B cell (primary cell): ENCODE data around the gene ELP2. TPM values are rescaled to one million over a fixed set of nuclear protein-coding genes. Genes with fewer than 3 reads are reported as not detected.

Experiments
- ATAC-seq: fragments of 200-7000 bp; cut with Tn5 transposase; one replicate; pipeline ENCODE4 v1.10.0; 2021; ENCODE audit warnings: low read depth, mild to moderate bottlenecking, moderate number of reproducible peaks, moderate library complexity
- CTCF ChIA-PET: fragments of 350-600 bp; sonication (Branson Sonifier 250); formaldehyde crosslinking; loops from one replicate; lab custom pipeline; 2021; ENCODE audit warnings: antibody characterized with exemption, inconsistent platforms; lab: Charles Lee
- POLR2A ChIA-PET: fragments of 350-600 bp; sonication (Branson Sonifier 250); formaldehyde crosslinking; loops from one replicate; lab custom pipeline; 2021; ENCODE audit warnings: antibody characterized with exemption; lab: Charles Lee
- DNase-seq: peaks from one replicate; pipeline ENCODE4 v3.0.0; 2013
- H2AFZ ChIP-seq: 2 replicates; pipeline ENCODE4 v1.6.1; 2012; ENCODE audit warnings: mild to moderate bottlenecking, low read depth, low read length; ENCODE audit not compliant: insufficient read depth, poor library complexity, severe bottlenecking
- H3K27ac ChIP-seq, 2 donors: 1 replicate in 1 of 2; 2 replicates in 1 of 2; pipeline ENCODE4 v1.5.1; 2012 to 2013; ENCODE audit warnings: low read length in 2 of 2, mild to moderate bottlenecking in 2 of 2, moderate library complexity in 1 of 2
- H3K27me3 ChIP-seq, 4 experiments: fragments of 200-600 bp in 1 of 4; sonication (generic) in 1 of 4; replicated peaks in 1 of 4; 1 replicate in 2 of 4; 2 replicates in 2 of 4; pipeline versions ENCODE4 v1.6.1 to v1.7.0; 2013 to 2016; ENCODE audit warnings: low read length in 3 of 4, mild to moderate bottlenecking in 2 of 4, mixed read lengths in 1 of 4, moderate library complexity in 1 of 4; ENCODE audit not compliant: insufficient read depth in 4 of 4, control insufficient read depth in 3 of 4; ENCODE audit errors: control extremely low read depth in 1 of 4
- H3K36me3 ChIP-seq, 2 experiments: replicated peaks in 1 of 2; 1 replicate in 1 of 2; 2 replicates in 1 of 2; pipeline versions ENCODE4 v1.6.1 to v1.7.1; 2013; ENCODE audit warnings: low read length in 1 of 2; ENCODE audit not compliant: insufficient read depth in 2 of 2, control insufficient read depth in 1 of 2; ENCODE audit errors: control extremely low read depth in 1 of 2, extremely low read depth in 1 of 2
- H3K4me1 ChIP-seq, 2 donors: fragments of 200-600 bp in 1 of 2; sonication (generic) in 1 of 2; 1 replicate in 1 of 2; 2 replicates in 1 of 2; pipeline versions ENCODE4 v1.5.1 to v1.6.1; 2013 to 2017; ENCODE audit warnings: low read length in 2 of 2; ENCODE audit not compliant: control insufficient read depth in 2 of 2, insufficient read depth in 2 of 2
- H3K4me2 ChIP-seq: replicated peaks from 2 replicates; pipeline ENCODE3; 2012; ENCODE audit warnings: mild to moderate bottlenecking, low read depth, low read length; ENCODE audit not compliant: poor library complexity, severe bottlenecking
- H3K4me3 ChIP-seq, 5 experiments: fragments of 200-600 bp in 1 of 5; sonication (generic) in 1 of 5; 1 replicate in 3 of 5; 2 replicates in 2 of 5; pipeline versions ENCODE4 v1.5.1 to v1.7.0; 2011 to 2016; ENCODE audit warnings: low read length in 4 of 5, mild to moderate bottlenecking in 4 of 5, low read depth in 2 of 5, control low read depth in 1 of 5, moderate library complexity in 1 of 5; ENCODE audit not compliant: insufficient read depth in 1 of 5; ENCODE audit errors: control extremely low read depth in 1 of 5, extremely low read depth in 1 of 5
- H3K79me2 ChIP-seq: fragments of 200-600 bp; sonication (generic); one replicate; pipeline ENCODE4 v1.6.0; 2016; ENCODE audit warnings: low read length; ENCODE audit not compliant: control insufficient read depth, insufficient read depth
- H3K9ac ChIP-seq: fragments of 200-600 bp; sonication (generic); 2 replicates; pipeline ENCODE4 v1.6.1; 2017; ENCODE audit warnings: mild to moderate bottlenecking, low read length, moderate library complexity
- H3K9me3 ChIP-seq, 3 donors: one replicate each; pipeline versions ENCODE4 v1.6.1 to v1.7.1; 2013; ENCODE audit warnings: low read length in 2 of 3; ENCODE audit not compliant: control insufficient read depth in 2 of 3, insufficient read depth in 1 of 3; ENCODE audit errors: control extremely low read depth in 1 of 3
- H4K20me1 ChIP-seq: 2 replicates; pipeline ENCODE4 v1.6.0; 2012; ENCODE audit warnings: mild to moderate bottlenecking, low read length; ENCODE audit not compliant: insufficient read depth, control insufficient read depth, poor library complexity, severe bottlenecking
- H3K27ac Mint-ChIP-seq: one replicate; pipeline ENCODE4 v1.8.0; 2021; ENCODE audit warnings: mixed read lengths
- H3K27me3 Mint-ChIP-seq: one replicate; pipeline ENCODE4 v1.8.0; 2021; ENCODE audit warnings: mixed read lengths
- H3K4me1 Mint-ChIP-seq: one replicate; pipeline ENCODE4 v1.8.0; 2021; ENCODE audit warnings: mixed read lengths
- H3K4me3 Mint-ChIP-seq: one replicate; pipeline ENCODE4 v1.8.0; 2021; ENCODE audit warnings: mixed read lengths
- H3K9me3 Mint-ChIP-seq: one replicate; pipeline ENCODE4 v1.8.0; 2022; ENCODE audit warnings: mixed read lengths; ENCODE audit not compliant: insufficient read depth
- EZH2 ChIP-seq: IDR thresholded peaks from 2 replicates; pipeline ENCODE4 v1.6.1; 2012; ENCODE audit warnings: borderline replicate concordance, low read depth, mild to moderate bottlenecking, moderate library complexity, low read length; ENCODE audit not compliant: insufficient read depth, poor library complexity, severe bottlenecking
- WGBS: methylation state at CpG from one replicate; pipeline ENCODE4 v1.1.5; 2013; ENCODE audit warnings: missing lambda C conversion rate; ENCODE audit not compliant: insufficient coverage; 5-methylcytosine and 5-hydroxymethylcytosine counted together
- intact Hi-C: fragments of 100-400 bp; cut with micrococcal nuclease; formaldehyde crosslinking; loops from one replicate; pipeline ENCODE4 v1.10.0; 2022
- polyA plus RNA-seq: library from polyadenylated mRNA; depleted of rRNA; stranded (reverse); fragments of >200 nt; gene quantifications from 2 replicates; pipeline ENCODE4 v1.2.3, GENCODE V29; 2012
- total RNA-seq, 2 donors: library from RNA; stranded (reverse); fragments of 120-200 nt in 1 of 2; gene quantifications; 1 replicate in 1 of 2; 2 replicates in 1 of 2; pipeline versions ENCODE4 v1.2.3 to v1.2.4, GENCODE V29; 2013 to 2022
- TF ChIP-seq, protein P1 (sequence below): fragments of 200-600 bp; IDR thresholded peaks from one replicate; pipeline ENCODE4 v1.8.0; 2022; ENCODE audit warnings: antibody characterized with exemption, mild to moderate bottlenecking

The ELP2 gene
- total and polyA plus RNA-seq, 2 donors (not counting 1 experiment from before 2014, with no cell fraction given), result 45.7 to 137 TPM

DNA sequence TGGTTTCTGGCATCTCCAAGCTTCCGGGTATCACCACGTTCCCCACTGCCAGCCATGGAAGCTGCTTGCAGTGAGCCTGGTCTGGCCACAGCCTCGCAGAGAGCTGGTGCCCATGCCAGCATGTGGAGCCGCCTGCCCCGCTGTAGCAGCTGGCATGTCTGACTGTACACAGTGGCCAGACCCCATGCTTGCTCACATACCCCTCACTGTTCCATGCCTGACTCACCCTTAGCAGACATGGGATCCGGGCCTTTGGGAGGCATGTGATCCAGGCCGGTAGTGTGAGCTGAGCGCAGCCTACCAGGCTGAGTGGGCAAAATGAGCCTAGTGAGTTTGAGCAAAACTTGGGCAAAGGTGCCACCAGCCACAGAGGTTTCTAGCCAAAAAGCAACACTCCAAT lies 43.5 kb upstream of the ELP2 start:
- ATAC-seq (no peak), DNase-seq (no peak)
- H3K4me3 Mint-ChIP-seq, result no peak overlapping the region
- intact Hi-C loops, result no loop called here
- Histone ChIP-seq H3K27ac (no peak overlapping the region), H4K20me1 (no peaks in the 10 kb centered on the region), H3K9ac (no peak overlapping the region), H3K9me3 (peaks cover 1 to 10% (median 1%) of the 10 kb centered on the region in 3 donors), H3K4me3 (no peak overlapping the region), H3K36me3 (no peaks in the 10 kb centered on the region), H2AFZ (no peak overlapping the region), H3K4me2 (no peak overlapping the region), H3K27me3 (no peaks in the 10 kb centered on the region), H3K79me2 (no peaks in the 10 kb centered on the region), H3K4me1 (peaks cover 8 to 14% of the 10 kb centered on the region in 2 donors)
- H3K9me3 Mint-ChIP-seq, result no peaks in the 10 kb centered on the region
- POLR2A ChIA-PET, result no interaction called here
- no peak overlapping the region for H3K27ac Mint-ChIP-seq
- CTCF ChIA-PET, result interaction anchor here (1.1 to 1.9 kb wide), 2 partner anchors 10 to 198 kb away, joined by 3 to 8 read pairs; no protein-coding TSS in a partner anchor
- H3K27me3 Mint-ChIP-seq, result no peaks in the 10 kb centered on the region
- 90% methylated on average over 8 of the region's 8 CpGs for WGBS
- peaks cover 25% of the 10 kb centered on the region for H3K4me1 Mint-ChIP-seq
- TF ChIP-seq, protein P1, sequence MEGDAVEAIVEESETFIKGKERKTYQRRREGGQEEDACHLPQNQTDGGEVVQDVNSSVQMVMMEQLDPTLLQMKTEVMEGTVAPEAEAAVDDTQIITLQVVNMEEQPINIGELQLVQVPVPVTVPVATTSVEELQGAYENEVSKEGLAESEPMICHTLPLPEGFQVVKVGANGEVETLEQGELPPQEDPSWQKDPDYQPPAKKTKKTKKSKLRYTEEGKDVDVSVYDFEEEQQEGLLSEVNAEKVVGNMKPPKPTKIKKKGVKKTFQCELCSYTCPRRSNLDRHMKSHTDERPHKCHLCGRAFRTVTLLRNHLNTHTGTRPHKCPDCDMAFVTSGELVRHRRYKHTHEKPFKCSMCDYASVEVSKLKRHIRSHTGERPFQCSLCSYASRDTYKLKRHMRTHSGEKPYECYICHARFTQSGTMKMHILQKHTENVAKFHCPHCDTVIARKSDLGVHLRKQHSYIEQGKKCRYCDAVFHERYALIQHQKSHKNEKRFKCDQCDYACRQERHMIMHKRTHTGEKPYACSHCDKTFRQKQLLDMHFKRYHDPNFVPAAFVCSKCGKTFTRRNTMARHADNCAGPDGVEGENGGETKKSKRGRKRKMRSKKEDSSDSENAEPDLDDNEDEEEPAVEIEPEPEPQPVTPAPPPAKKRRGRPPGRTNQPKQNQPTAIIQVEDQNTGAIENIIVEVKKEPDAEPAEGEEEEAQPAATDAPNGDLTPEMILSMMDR, result no peak
- TF ChIP-seq EZH2, result no peak

DNA sequence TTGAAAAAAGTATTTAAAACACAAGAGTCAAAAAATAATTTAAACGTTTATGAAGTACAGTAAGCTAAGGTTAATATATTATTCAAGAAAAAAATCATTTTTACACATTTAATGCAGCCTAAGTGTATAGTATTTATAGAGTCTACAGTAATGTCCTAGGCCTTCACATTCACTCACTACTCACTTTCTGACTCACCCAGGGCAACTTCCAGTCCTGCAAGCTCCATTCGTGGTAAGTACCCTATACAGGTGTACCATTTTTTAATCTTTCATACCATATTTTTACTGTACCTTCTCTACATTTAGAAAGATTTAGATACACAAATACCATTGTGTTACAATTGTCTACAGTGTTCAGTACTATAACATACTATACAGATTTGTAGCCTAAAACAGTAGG lies 41.4 kb upstream of the ELP2 start:
- Histone ChIP-seq H3K4me2 (no peak overlapping the region), H3K4me3 (no peak overlapping the region), H3K27me3 (no peaks in the 10 kb centered on the region), H3K36me3 (no peaks in the 10 kb centered on the region), H3K79me2 (no peaks in the 10 kb centered on the region), H3K9me3 (peaks cover 0 to 10% (median 0%) of the 10 kb centered on the region in 3 donors), H3K4me1 (peaks cover 0 to 14% of the 10 kb centered on the region in 2 donors), H3K9ac (no peak overlapping the region), H2AFZ (no peak overlapping the region), H3K27ac (no peak overlapping the region), H4K20me1 (no peaks in the 10 kb centered on the region)
- intact Hi-C loops, result no loop called here
- no peak for ATAC-seq
- H3K4me1 Mint-ChIP-seq, result peaks cover 14% of the 10 kb centered on the region
- TF ChIP-seq EZH2, result no peak
- TF ChIP-seq, protein P1, result no peak
- H3K9me3 Mint-ChIP-seq, result no peaks in the 10 kb centered on the region
- no peak overlapping the region for H3K4me3 Mint-ChIP-seq
- CTCF ChIA-PET, result interaction anchor here (0.5 kb wide), 1 partner anchor 15 kb away, joined by 3 read pairs; no protein-coding TSS in a partner anchor
- H3K27ac Mint-ChIP-seq, result no peak overlapping the region
- no peak for DNase-seq
- POLR2A ChIA-PET, result no interaction called here
- 50% methylated on average over 1 of the region's 2 CpGs for WGBS
- H3K27me3 Mint-ChIP-seq, result no peaks in the 10 kb centered on the region
